HEK293 (cell line): Measurements from ENCODE around the gene TINCR.
"Not testable (repeated sequence)": the region's sequence is repeated elsewhere in the genome, so short reads cannot be mapped to it uniquely, and the experiment has no call there.

Experiments used
- CTCF ChIA-PET: fragments of 350-600 bp; formaldehyde crosslinking; extraction: SDS; loops from one replicate; lab custom pipeline; 2021; ENCODE audit warnings: antibody characterized with exemption; lab: Yijun Ruan, JAX
- POLR2A ChIA-PET: fragments of 300-600 bp; formaldehyde crosslinking; extraction: SDS; loops from one replicate; lab custom pipeline; 2020; ENCODE audit warnings: antibody characterized with exemption, inconsistent platforms; lab: Yijun Ruan, JAX
- H3K27ac ChIP-seq: fragments of 200-500 bp; sonication (Bioruptor generic); 2 replicates; pipeline ENCODE4 v1.5.1; 2014; ENCODE audit warnings: low read depth, low read length, control low read depth, inconsistent platforms; ENCODE audit errors: extremely low read depth
- H3K36me3 ChIP-seq, 2 experiments: fragments of 200-500 bp in 1 of 2; sonication (Bioruptor generic) in 1 of 2; 1 replicate in 1 of 2; 2 replicates in 1 of 2; pipeline ENCODE4 v1.5.1; 2014 to 2017; ENCODE audit warnings: inconsistent platforms in 2 of 2, low read length in 2 of 2; ENCODE audit not compliant: control insufficient read depth in 2 of 2, insufficient read depth in 1 of 2
- H3K4me1 ChIP-seq: fragments of 200-500 bp; sonication (Bioruptor generic); 2 replicates; pipeline ENCODE4 v1.5.1; 2014; ENCODE audit warnings: mild to moderate bottlenecking, low read length, inconsistent platforms; ENCODE audit not compliant: control insufficient read depth, insufficient read depth
- H3K4me3 ChIP-seq: 2 replicates; pipeline ENCODE4 v1.5.1; 2011; ENCODE audit warnings: low read depth, mild to moderate bottlenecking, control low read depth, low read length, moderate library complexity
- H3K9me3 ChIP-seq: fragments of 200-500 bp; sonication (Bioruptor generic); 2 replicates; pipeline ENCODE4 v1.5.1; 2014; ENCODE audit warnings: low read depth, low read length, inconsistent platforms; ENCODE audit not compliant: control insufficient read depth, insufficient read depth
- BCL6B ChIP-seq: fragments of 450-650 bp; formaldehyde crosslinking; IDR thresholded peaks from 2 replicates; pipeline ENCODE4 v1.5.1; 2017; ENCODE audit warnings: missing biosample characterization, missing genetic modification characterization
- KLF1 ChIP-seq: fragments of 450-650 bp; formaldehyde crosslinking; IDR thresholded peaks from 2 replicates; pipeline ENCODE4 v1.5.1; 2016; ENCODE audit warnings: missing biosample characterization, missing genetic modification characterization
- KLF8 ChIP-seq: fragments of 450-650 bp; formaldehyde crosslinking; IDR thresholded peaks from 2 replicates; pipeline ENCODE4 v1.5.1; 2016; ENCODE audit warnings: missing biosample characterization, missing genetic modification characterization
- MEIS1 ChIP-seq: sonication (generic); formaldehyde crosslinking; IDR thresholded peaks from 2 replicates; pipeline ENCODE4 v1.8.1; 2022; ENCODE audit warnings: missing genetic modification reagents, mild to moderate bottlenecking, borderline replicate concordance
- PRDM10 ChIP-seq: fragments of 450-650 bp; formaldehyde crosslinking; IDR thresholded peaks from 2 replicates; pipeline ENCODE4 v1.5.1; 2016; ENCODE audit warnings: missing biosample characterization, missing genetic modification characterization
- SALL2 ChIP-seq: fragments of 450-650 bp; formaldehyde crosslinking; IDR thresholded peaks from 2 replicates; pipeline ENCODE4 v1.5.0; 2017; ENCODE audit warnings: missing biosample characterization, mild to moderate bottlenecking, missing genetic modification characterization, borderline replicate concordance
- ZIC2 ChIP-seq: fragments of 450-650 bp; formaldehyde crosslinking; IDR thresholded peaks from 2 replicates; pipeline ENCODE4 v1.5.1; 2016; ENCODE audit warnings: missing biosample characterization, missing genetic modification characterization
- ZNF16 ChIP-seq: fragments of 450-650 bp; formaldehyde crosslinking; IDR thresholded peaks from 2 replicates; pipeline ENCODE4 v1.5.1; 2016; ENCODE audit warnings: low read depth, missing biosample characterization, missing genetic modification characterization
- ZNF174 ChIP-seq: fragments of 450-650 bp; formaldehyde crosslinking; IDR thresholded peaks from 2 replicates; pipeline ENCODE4 v1.5.0; 2017; ENCODE audit warnings: missing biosample characterization, mild to moderate bottlenecking, missing genetic modification characterization
- ZNF211 ChIP-seq: fragments of 450-650 bp; formaldehyde crosslinking; IDR thresholded peaks from 2 replicates; pipeline ENCODE4 v1.5.1; 2016; ENCODE audit warnings: low read depth, missing biosample characterization, missing genetic modification characterization
- ZNF280C ChIP-seq: fragments of 450-650 bp; formaldehyde crosslinking; IDR thresholded peaks from 2 replicates; pipeline ENCODE4 v1.5.1; 2016; ENCODE audit warnings: missing biosample characterization, missing genetic modification characterization
- ZNF501 ChIP-seq: fragments of 450-650 bp; formaldehyde crosslinking; IDR thresholded peaks from 2 replicates; pipeline ENCODE4 v1.5.1; 2016; ENCODE audit warnings: missing biosample characterization, missing genetic modification characterization
- ZNF677 ChIP-seq: fragments of 450-650 bp; IDR thresholded peaks from 2 replicates; pipeline ENCODE4 v1.5.0; 2018; ENCODE audit warnings: missing biosample characterization, mild to moderate bottlenecking, missing genetic modification characterization, moderate library complexity

Gene TINCR

GRCh38 chr19:5609881-5610448 is 42.2 kb upstream of the TINCR start (continued):
- TF ChIP-seq ZNF677 (tag by site-specific recombination) (no peak), ZNF501 (tag by site-specific recombination) (no peak), MEIS1 (CRISPR knock-in tag) (no peak), ZNF280C (tag by site-specific recombination) (no peak), PRDM10 (no peak), KLF1 (tag by site-specific recombination) (no peak)

- H3K9me3 ChIP-seq, H3K4me3 ChIP-seq, CTCF ChIA-PET, H3K27ac ChIP-seq, H3K4me1 ChIP-seq: not testable (repeated sequence)
- H3K36me3 ChIP-seq: peaks cover 68 to 93% of the 10 kb centered on the region in 2 experiments
- POLR2A ChIA-PET: interaction anchor here (0.7 kb wide), 1 partner anchor 12 kb away, joined by 6 read pairs; no protein-coding TSS in a partner anchor
Observed at GRCh38 chr19:5608766-5609165, 41.0 kb upstream of the TINCR start.

GRCh38 chr19:5608291-5608690 is 40.5 kb upstream of the TINCR start:
- POLR2A ChIA-PET: interaction anchor here (0.7 to 1.2 kb wide), 2 partner anchors 13 to 14 kb away, joined by 3 to 6 read pairs; partner anchors contain the start of genes SAFB and SAFB2
- no peak for TF ChIP-seq ZNF211 (tag by site-specific recombination)
- no peak for TF ChIP-seq ZNF174
- no peak for TF ChIP-seq KLF8 (tag by site-specific recombination)
- no peak for TF ChIP-seq ZNF16 (tag by site-specific recombination)
- TF ChIP-seq, all 188 proteins: peak for 0
- Histone ChIP-seq H3K36me3 (peaks cover 68 to 93% of the 10 kb centered on the region in 2 experiments), H3K9me3 (no peaks in the 10 kb centered on the region), H3K4me1 (no peaks in the 10 kb centered on the region), H3K27ac (no peak overlapping the region), H3K4me3 (no peak overlapping the region)
- CTCF ChIA-PET: no interaction called here

GRCh38 chr19:5607318-5608275 is 39.8 kb upstream of the TINCR start:
- Histone ChIP-seq H3K4me3 (no peak overlapping the region), H3K27ac (no peak overlapping the region), H3K36me3 (peaks cover 69 to 93% of the 10 kb centered on the region in 2 experiments)
- POLR2A ChIA-PET: interaction anchor here (1.2 kb wide), 1 partner anchor 15 kb away, joined by 3 read pairs; the partner anchor contains the start of genes SAFB and SAFB2
- TF ChIP-seq SALL2 (no peak), BCL6B (tag by site-specific recombination) (no peak), ZIC2 (tag by site-specific recombination) (no peak)
- TF ChIP-seq, all 188 proteins: peak for 0
- no peaks in the 10 kb centered on the region for H3K9me3 ChIP-seq
- CTCF ChIA-PET: no interaction called here
- no peaks in the 10 kb centered on the region for H3K4me1 ChIP-seq
